ENCODE data around the gene COPS2.

COPS2 gene

DNA sequence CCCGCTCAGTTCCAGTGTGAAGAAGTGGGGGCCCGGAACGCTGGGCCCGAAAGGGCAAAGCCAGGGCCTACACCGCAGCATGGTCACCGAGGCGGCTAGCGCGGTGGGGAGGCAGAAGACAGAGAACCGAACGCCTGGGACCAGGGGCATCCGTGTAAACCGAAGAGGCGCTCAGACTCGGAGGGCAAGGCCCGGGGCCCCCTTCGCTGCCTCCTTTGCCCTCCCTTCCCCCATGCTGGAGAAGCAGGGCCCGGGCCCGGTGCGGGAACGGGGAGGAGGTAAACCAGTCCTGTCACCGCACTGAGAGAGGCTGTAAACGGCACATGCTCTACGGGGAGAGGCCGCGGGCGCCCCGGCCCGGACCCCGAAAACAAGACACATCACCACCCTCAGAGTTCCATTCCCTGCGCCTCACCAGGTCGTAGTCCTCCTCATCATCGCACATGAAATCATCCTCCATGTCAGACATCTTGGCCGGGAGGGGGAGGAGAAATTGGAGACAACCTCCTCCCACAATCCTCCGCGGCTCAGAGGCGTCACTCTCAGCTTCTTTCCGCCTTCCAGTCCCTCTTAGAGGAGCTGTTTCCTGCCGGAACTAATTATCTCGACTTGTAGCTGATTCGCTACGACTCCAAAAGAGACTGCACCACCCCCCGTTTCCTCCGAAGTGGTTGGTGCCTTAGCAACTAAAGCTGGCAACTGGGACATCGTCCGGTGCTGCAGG lies at the start of gene COPS2:
Gene COPS2 (minus strand): TSS at position 490 of the 724 bp plus-strand sequence. CDS start 21 bp downstream, at position 469.
- TF ChIP-seq, protein P1, sequence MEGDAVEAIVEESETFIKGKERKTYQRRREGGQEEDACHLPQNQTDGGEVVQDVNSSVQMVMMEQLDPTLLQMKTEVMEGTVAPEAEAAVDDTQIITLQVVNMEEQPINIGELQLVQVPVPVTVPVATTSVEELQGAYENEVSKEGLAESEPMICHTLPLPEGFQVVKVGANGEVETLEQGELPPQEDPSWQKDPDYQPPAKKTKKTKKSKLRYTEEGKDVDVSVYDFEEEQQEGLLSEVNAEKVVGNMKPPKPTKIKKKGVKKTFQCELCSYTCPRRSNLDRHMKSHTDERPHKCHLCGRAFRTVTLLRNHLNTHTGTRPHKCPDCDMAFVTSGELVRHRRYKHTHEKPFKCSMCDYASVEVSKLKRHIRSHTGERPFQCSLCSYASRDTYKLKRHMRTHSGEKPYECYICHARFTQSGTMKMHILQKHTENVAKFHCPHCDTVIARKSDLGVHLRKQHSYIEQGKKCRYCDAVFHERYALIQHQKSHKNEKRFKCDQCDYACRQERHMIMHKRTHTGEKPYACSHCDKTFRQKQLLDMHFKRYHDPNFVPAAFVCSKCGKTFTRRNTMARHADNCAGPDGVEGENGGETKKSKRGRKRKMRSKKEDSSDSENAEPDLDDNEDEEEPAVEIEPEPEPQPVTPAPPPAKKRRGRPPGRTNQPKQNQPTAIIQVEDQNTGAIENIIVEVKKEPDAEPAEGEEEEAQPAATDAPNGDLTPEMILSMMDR (IDR thresholded peaks at IDR 0.05; ENCODE audit: borderline replicate concordance, control extremely low read depth, extremely low read depth, insufficient read depth, missing control alignments): no peak
- in situ Hi-C loops (cut with MboI; ENCODE audit: low sequenced_read_pairs, unreplicated experiment): loop anchor here (10.0 kb wide), 1 partner anchor 290 kb away; no protein-coding TSS in a partner anchor
- DNase-seq (ENCODE audit: low spot score): peak; percentile 87

DNA sequence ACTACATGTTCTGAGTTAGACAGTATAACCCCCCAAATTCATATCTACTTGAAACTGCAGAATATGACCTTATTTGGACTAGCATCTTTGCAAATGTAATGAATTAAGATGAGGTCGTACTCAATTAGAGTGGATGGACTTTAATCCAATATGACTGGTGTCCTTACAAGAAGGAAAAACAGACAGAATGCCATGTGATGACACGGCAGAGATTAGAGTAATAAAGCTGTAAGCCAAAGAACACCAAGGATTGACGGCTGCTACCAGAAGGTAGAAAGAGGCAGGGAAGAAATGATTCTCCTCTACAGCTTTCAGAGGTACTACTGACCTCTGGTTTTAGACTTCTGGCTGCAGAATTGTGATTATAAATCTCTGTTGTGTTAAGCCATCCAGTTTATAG lies 44.9 kb upstream of the COPS2 start:
- in situ Hi-C loops (cut with MboI; ENCODE audit: low sequenced_read_pairs, unreplicated experiment): no loop called here
- TF ChIP-seq, protein P1 (IDR thresholded peaks at IDR 0.05; ENCODE audit: borderline replicate concordance, control extremely low read depth, extremely low read depth, insufficient read depth, missing control alignments): no peak
- no peak for DNase-seq (ENCODE audit: low spot score)

DNA sequence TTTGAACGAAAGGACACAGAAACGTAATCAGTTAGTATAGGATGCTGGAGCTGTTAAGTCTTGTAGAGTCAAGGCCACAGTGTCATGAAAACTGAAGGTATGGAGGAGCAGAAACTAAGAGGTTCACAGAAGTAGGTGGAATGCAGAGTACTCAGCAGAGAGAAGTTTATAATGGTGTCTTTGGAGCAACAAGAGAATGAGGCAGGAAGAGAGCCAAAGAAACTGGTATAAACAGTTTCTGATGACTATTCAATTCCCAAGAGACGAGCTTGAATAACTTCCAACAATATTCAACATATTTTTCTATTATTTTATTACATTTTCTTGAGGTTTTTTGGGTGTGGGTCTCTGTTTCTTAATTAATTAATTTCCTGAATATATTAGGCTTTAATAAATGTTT lies 44.3 kb upstream of the COPS2 start:
- TF ChIP-seq, protein P1 (IDR thresholded peaks at IDR 0.05; ENCODE audit: borderline replicate concordance, control extremely low read depth, extremely low read depth, insufficient read depth, missing control alignments): no peak
- no peak for DNase-seq (ENCODE audit: low spot score)
- in situ Hi-C loops (cut with MboI; ENCODE audit: low sequenced_read_pairs, unreplicated experiment): no loop called here

DNA sequence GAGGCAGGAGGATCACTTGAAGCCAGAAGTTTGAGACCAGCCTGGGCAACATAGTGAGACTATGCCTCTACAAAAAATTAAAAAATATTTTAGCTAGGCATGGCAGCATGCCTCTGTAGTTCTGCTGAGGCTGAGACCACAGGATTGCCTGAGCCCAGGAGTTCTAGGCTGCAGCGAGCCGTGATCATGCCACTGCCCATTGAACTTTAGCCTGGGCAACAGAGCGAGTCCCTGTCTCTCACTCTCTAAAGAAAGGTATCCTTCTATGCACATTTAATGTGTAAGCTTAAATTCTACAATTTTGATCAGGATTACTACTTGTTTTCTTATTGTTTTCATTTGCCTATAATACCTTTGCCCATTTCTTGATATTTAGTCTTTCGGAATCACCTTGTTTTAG lies 41.5 kb upstream of the COPS2 start:
- DNase-seq (ENCODE audit: low spot score): no peak

DNA sequence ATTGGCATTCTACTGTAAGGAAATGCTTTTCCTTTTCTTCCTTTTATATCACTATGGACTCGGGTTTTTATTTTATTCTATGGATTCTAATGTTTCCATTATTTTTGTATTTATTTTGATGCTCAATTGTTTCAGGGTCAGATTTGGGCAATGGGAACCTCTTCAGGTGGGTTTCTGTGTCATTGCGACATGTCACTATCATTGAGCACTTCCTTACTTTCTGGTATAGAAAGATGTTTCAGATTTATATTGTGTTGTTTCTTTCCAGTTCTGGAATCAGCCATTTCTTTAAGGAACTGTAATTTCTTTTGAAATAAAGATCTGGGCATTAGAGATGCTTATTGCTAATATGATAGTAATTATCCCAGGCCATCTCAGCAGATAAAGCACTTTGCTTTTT lies 36.5 kb upstream of the COPS2 start:
- in situ Hi-C loops (cut with MboI; ENCODE audit: low sequenced_read_pairs, unreplicated experiment): no loop called here
- DNase-seq (ENCODE audit: low spot score): no peak
- TF ChIP-seq, protein P1 (IDR thresholded peaks at IDR 0.05; ENCODE audit: borderline replicate concordance, control extremely low read depth, extremely low read depth, insufficient read depth, missing control alignments): no peak

More for the DNA sequence above, 41.5 kb upstream of the COPS2 start:
- in situ Hi-C loops (cut with MboI; ENCODE audit: low sequenced_read_pairs, unreplicated experiment): no loop called here
- TF ChIP-seq, protein P1 (IDR thresholded peaks at IDR 0.05; ENCODE audit: borderline replicate concordance, control extremely low read depth, extremely low read depth, insufficient read depth, missing control alignments): no peak

DNA sequence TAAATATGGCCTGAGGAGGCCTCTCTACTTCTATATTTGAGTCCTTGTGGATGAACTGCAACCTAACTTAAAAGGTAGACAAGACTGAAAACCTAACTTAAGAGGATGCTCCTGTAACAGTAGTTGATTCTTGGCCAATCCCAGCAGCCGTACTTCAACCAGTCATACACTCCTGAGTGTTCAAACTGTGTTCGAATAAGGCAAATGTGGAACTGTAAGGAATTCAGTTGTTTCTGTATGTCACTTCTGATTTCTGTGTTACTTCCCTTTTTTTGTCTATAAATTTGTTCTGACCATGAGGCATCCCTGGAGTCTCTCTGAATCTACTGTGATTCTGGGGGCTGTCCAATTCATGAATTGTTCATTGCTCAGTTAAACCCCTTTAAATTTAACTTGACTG lies 35.2 kb upstream of the COPS2 start:
- TF ChIP-seq, protein P1 (IDR thresholded peaks at IDR 0.05; ENCODE audit: borderline replicate concordance, control extremely low read depth, extremely low read depth, insufficient read depth, missing control alignments): no peak
- DNase-seq (ENCODE audit: low spot score): no peak
- in situ Hi-C loops (cut with MboI; ENCODE audit: low sequenced_read_pairs, unreplicated experiment): no loop called here

Data from GM13976 (cell line).